Measurements from ENCODE around the gene CTNND2.

The CTNND2 gene

GRCh38 chr5:11642438-11642837 lies 261.8 kb downstream of the CTNND2 start:
- no peak overlapping the region for H3K27ac ChIP-seq (ENCODE audit: low read depth, low read length)
- H3K79me2 ChIP-seq (ENCODE audit: control insufficient read depth, low read length): no peaks in the 10 kb centered on the region
- no peaks in the 10 kb centered on the region for H3K9me3 ChIP-seq (ENCODE audit: control insufficient read depth, insufficient read depth, low read length)
- H3K36me3 ChIP-seq (ENCODE audit: control insufficient read depth, low read length): no peaks in the 10 kb centered on the region
- TF ChIP-seq EZH2phosphoT487 (IDR thresholded peaks at IDR 0.05; ENCODE audit: borderline replicate concordance, low read length) (no peak), CTCF (IDR thresholded peaks at IDR 0.05; ENCODE audit: low read depth, low read length, poor library complexity, severe bottlenecking) (no peak)
- H3K9me2 ChIP-seq (replicated peaks; ENCODE audit: control insufficient read depth, low read length): no peaks in the 10 kb centered on the region
- H3K4me1 ChIP-seq (ENCODE audit: control insufficient read depth, low read length): no peaks in the 10 kb centered on the region
- no peaks in the 10 kb centered on the region for H4K20me1 ChIP-seq (ENCODE audit: control insufficient read depth, insufficient read depth, low read depth, low read length)
- H3F3A ChIP-seq (ENCODE audit: control insufficient read depth, insufficient read depth): no peaks in the 10 kb centered on the region
- no peak overlapping the region for H3K4me3 ChIP-seq (ENCODE audit: low read length)
- H3K27me3 ChIP-seq (ENCODE audit: control insufficient read depth, low read length): no peaks in the 10 kb centered on the region
- H3K4me2 ChIP-seq (ENCODE audit: low read length): no peak overlapping the region

GRCh38 chr5:11640158-11640873 lies 263.9 kb downstream of the CTNND2 start:
- Histone ChIP-seq H3F3A (ENCODE audit: control insufficient read depth, insufficient read depth) (no peaks in the 10 kb centered on the region), H3K79me2 (ENCODE audit: control insufficient read depth, low read length) (no peaks in the 10 kb centered on the region), H3K27ac (ENCODE audit: low read depth, low read length) (no peak overlapping the region), H4K20me1 (ENCODE audit: control insufficient read depth, insufficient read depth, low read depth, low read length) (no peaks in the 10 kb centered on the region), H3K9me2 (replicated peaks; ENCODE audit: control insufficient read depth, low read length) (no peaks in the 10 kb centered on the region), H3K9me3 (ENCODE audit: control insufficient read depth, insufficient read depth, low read length) (no peaks in the 10 kb centered on the region), H3K36me3 (ENCODE audit: control insufficient read depth, low read length) (no peaks in the 10 kb centered on the region), H3K4me1 (ENCODE audit: control insufficient read depth, low read length) (no peaks in the 10 kb centered on the region), H3K27me3 (ENCODE audit: control insufficient read depth, low read length) (no peaks in the 10 kb centered on the region), H3K4me3 (ENCODE audit: low read length) (no peak overlapping the region), H3K4me2 (ENCODE audit: low read length) (no peak overlapping the region)
- TF ChIP-seq EZH2phosphoT487 (IDR thresholded peaks at IDR 0.05; ENCODE audit: borderline replicate concordance, low read length) (no peak), CTCF (IDR thresholded peaks at IDR 0.05; ENCODE audit: low read depth, low read length, poor library complexity, severe bottlenecking) (no peak)

- no peak for TF ChIP-seq CTCF (IDR thresholded peaks at IDR 0.05; ENCODE audit: low read depth, low read length, poor library complexity, severe bottlenecking)
- TF ChIP-seq EZH2phosphoT487 (IDR thresholded peaks at IDR 0.05; ENCODE audit: borderline replicate concordance, low read length): no peak
- Histone ChIP-seq H3K27ac (ENCODE audit: low read depth, low read length) (no peak overlapping the region), H3K27me3 (ENCODE audit: control insufficient read depth, low read length) (no peaks in the 10 kb centered on the region), H3K36me3 (ENCODE audit: control insufficient read depth, low read length) (no peaks in the 10 kb centered on the region), H3K9me2 (replicated peaks; ENCODE audit: control insufficient read depth, low read length) (no peaks in the 10 kb centered on the region; the same call in 1 of the 2 replicates), H3F3A (ENCODE audit: control insufficient read depth, insufficient read depth) (no peaks in the 10 kb centered on the region), H3K4me2 (ENCODE audit: low read length) (no peak overlapping the region), H3K9me3 (ENCODE audit: control insufficient read depth, insufficient read depth, low read length) (no peaks in the 10 kb centered on the region), H4K20me1 (ENCODE audit: control insufficient read depth, insufficient read depth, low read depth, low read length) (no peaks in the 10 kb centered on the region), H3K4me3 (ENCODE audit: low read length) (no peak overlapping the region), H3K79me2 (ENCODE audit: control insufficient read depth, low read length) (no peaks in the 10 kb centered on the region), H3K4me1 (ENCODE audit: control insufficient read depth, low read length) (no peaks in the 10 kb centered on the region)
These were observed 281.5 kb downstream of the CTNND2 start for GRCh38 chr5:11622785-11623184.

All from DOHH2 (cell line).